GM12892 (cell line): ENCODE results near the gene C17orf78.

Source experiments
- DNase-seq: peaks from one replicate; pipeline ENCODE4 v3.0.0; 2011; ENCODE audit not compliant: insufficient read length
- FAIRE-seq: peaks from 2 replicates; lab custom pipeline; 2011; peaks lifted over from hg19 to GRCh38; lab: Jason Lieb, UNC
- POLR2A ChIP-seq: IDR thresholded peaks from 2 replicates; pipeline ENCODE4 v1.6.1; 2011; ENCODE audit warnings: low read depth, low read length, control low read depth
- POLR2AphosphoS5 ChIP-seq: IDR thresholded peaks from 2 replicates; pipeline ENCODE4 v1.6.1; 2011; ENCODE audit warnings: low read depth, low read length, control low read depth
- TAF1 ChIP-seq: IDR thresholded peaks from 2 replicates; pipeline ENCODE4 v1.6.1; 2011; ENCODE audit warnings: low read depth, mild to moderate bottlenecking, control low read depth, low read length, borderline replicate concordance

The C17orf78 gene

GRCh38 chr17:37359682-37360188 is 16.1 kb upstream of the C17orf78 start:
- no peak for TF ChIP-seq TAF1
- no peak for TF ChIP-seq POLR2AphosphoS5
- no peak for TF ChIP-seq POLR2A
- FAIRE-seq (no peak), DNase-seq (no peak)

GRCh38 chr17:37360632-37361031 is 15.2 kb upstream of the C17orf78 start:
- TF ChIP-seq POLR2AphosphoS5: no peak
- TF ChIP-seq TAF1: no peak
- TF ChIP-seq POLR2A: no peak

GRCh38 chr17:37361543-37361942 is 14.2 kb upstream of the C17orf78 start:
- no peak for FAIRE-seq

More at GRCh38 chr17:37360632-37361031, 15.2 kb upstream of the C17orf78 start:
- DNase-seq: no peak
- FAIRE-seq: no peak

DNA sequence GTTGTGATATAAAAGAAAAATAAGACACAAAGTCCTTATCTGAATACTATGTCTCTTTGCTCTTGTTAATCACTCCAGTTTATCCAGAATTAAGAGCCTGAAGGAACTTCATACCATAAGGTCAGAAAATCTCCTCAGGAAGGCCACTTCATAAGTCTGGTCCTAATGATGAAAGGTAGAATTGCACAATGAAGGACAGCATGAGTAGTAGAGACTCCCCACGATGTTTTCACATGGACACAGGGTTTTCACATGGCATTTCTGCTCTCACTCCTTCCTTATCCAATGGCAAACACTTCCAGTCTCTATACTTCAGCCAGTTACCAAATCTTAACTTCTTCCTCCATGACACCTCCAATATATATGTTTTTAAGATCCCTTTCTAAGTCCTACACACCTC is 10.2 kb upstream of the C17orf78 start:
- FAIRE-seq (no peak), DNase-seq (no peak)
- no peak for TF ChIP-seq POLR2AphosphoS5
- TF ChIP-seq POLR2A: no peak
- TF ChIP-seq TAF1: no peak

More at GRCh38 chr17:37361543-37361942, 14.2 kb upstream of the C17orf78 start:
- DNase-seq: no peak
- TF ChIP-seq POLR2AphosphoS5 (no peak), POLR2A (no peak), TAF1 (no peak)

- TF ChIP-seq POLR2AphosphoS5 (no peak), TAF1 (no peak), POLR2A (no peak)
- DNase-seq (no peak), FAIRE-seq (no peak)
These were observed 7.2 kb upstream of the C17orf78 start for GRCh38 chr17:37368577-37368976.

DNA sequence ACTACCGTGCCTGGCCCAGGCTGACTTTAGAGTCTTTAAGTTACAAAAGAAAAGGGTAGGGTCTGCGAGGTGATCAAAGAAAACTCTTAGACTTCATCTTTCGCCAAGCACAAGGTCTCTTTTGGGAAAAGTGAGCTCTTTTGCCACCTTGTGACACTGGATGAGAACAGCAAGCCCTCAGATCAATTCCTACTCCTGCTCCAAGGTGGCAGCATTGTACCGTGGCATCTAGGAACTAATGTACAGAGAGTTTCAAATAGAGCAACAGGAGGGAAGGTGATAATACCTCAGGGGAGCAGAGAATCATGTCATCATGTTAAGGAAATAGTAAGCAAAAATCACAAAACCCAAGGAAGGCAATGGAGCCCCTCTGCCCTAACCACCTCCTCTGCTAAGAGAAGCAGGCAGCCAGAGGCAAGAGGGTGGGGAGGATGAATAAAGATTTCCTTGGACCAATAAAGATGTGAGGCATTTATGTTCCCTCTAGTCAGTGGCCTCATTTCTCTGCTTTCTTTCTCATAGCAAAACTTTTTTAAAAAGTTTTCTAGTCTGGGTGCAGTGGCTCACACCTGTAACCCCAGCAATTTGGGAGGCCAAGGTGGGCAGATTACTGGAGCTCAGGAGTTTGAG is 2.1 kb upstream of the C17orf78 start:
- DNase-seq: peak; percentile 50

DNA sequence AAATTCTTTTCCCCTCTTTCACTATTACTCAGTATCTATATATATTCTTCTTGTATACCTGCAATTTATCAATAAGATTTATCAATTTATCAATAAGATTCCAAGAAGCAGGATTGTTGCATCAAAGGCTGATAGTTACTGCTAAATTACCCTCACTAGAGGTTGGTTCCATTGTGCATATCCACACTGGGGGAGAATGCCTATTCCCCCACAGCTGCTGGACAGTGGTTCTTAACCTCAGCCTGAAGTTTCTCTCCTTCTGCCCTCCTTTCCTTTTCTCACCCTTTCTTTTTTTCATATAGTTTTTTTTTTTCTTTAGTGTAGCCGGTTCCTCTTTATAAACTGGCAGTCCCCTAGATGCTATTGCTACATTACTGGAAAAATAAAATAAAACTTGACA is 6.3 kb downstream of the C17orf78 start:
- TF ChIP-seq POLR2AphosphoS5 (no peak), TAF1 (no peak), POLR2A (no peak)
- FAIRE-seq: no peak

More for the DNA sequence above, 2.1 kb upstream of the C17orf78 start:
- FAIRE-seq: no peak
- TF ChIP-seq POLR2AphosphoS5: no peak
- no peak for TF ChIP-seq POLR2A
- TF ChIP-seq TAF1: no peak

GRCh38 chr17:37384560-37385149 is 8.9 kb downstream of the C17orf78 start:
- TF ChIP-seq POLR2AphosphoS5: no peak
- TF ChIP-seq POLR2A: no peak
- no peak for TF ChIP-seq TAF1
- DNase-seq (no peak), FAIRE-seq (no peak)

More for the DNA sequence above, 6.3 kb downstream of the C17orf78 start:
- no peak for DNase-seq

- TF ChIP-seq POLR2AphosphoS5: no peak
- no peak for TF ChIP-seq POLR2A
- TF ChIP-seq TAF1: no peak
- no peak for FAIRE-seq
- DNase-seq: no peak
These were observed 9.7 kb downstream of the C17orf78 start for GRCh38 chr17:37385474-37385990.

DNA sequence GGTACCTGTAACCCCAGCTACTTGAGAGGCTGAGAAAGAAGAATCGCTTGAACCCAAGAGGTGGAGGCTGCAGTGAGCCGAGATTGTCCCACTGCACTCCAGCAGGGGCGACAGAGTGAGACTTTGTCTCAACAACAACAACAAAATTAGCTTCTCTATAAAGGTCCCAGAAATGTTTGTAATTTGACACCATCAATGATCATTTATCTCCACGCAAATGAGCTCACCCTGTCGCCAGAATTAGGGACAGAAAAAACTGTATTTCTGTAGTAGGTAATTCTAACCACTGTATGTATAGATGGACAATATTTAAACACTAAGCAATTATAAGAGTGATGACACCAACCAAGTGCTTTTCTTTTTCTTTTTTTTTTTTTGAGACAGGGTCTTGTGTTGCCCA is 10.7 kb downstream of the C17orf78 start:
- FAIRE-seq (no peak), DNase-seq (no peak)
- TF ChIP-seq POLR2A: no peak
- no peak for TF ChIP-seq TAF1
- TF ChIP-seq POLR2AphosphoS5: no peak

GRCh38 chr17:37388266-37388665 is 12.5 kb downstream of the C17orf78 start:
- TF ChIP-seq POLR2AphosphoS5: no peak
- TF ChIP-seq POLR2A: no peak
- no peak for TF ChIP-seq TAF1
- FAIRE-seq (no peak), DNase-seq (no peak)
